ENCODE measurements around the gene TUBA1B. TPM values are rescaled to one million over a fixed set of nuclear protein-coding genes. Genes with fewer than 3 reads are reported as not detected.

Gene TUBA1B
- polyA plus RNA-seq, 3 donors from 2014 or later, result 477 to 869 (median 576) TPM

GRCh38 chr12:49092086-49092815, 38.9 kb downstream of the TUBA1B start:
- H3K9me3 Mint-ChIP-seq, result no peaks in the 10 kb centered on the region
- peaks cover 49 to 64% of the 10 kb centered on the region in 2 donors for H3K4me1 Mint-ChIP-seq
- H3K36me3 Mint-ChIP-seq, result peaks cover 0 to 15% (median 4%) of the 10 kb centered on the region in 3 donors
- no peak overlapping the region for H3K27ac Mint-ChIP-seq
- peak overlapping the region in 4 of 5 donors; percentile 10 to 53 (median 22) for H3K4me3 Mint-ChIP-seq
- peaks cover 25 to 52% (median 31%) of the 10 kb centered on the region in 3 donors for H3K27me3 Mint-ChIP-seq (ENCODE audit: low read depth in 3 of 3)
- no peak for DNase-seq

- Mint-ChIP-seq H3K36me3 (peaks cover 0 to 14% (median 4%) of the 10 kb centered on the region in 3 donors), H3K27me3 (ENCODE audit: low read depth in 3 of 3) (peaks cover 28 to 52% (median 28%) of the 10 kb centered on the region in 3 donors), H3K4me3 (peak overlapping the region in 2 of 5 donors; percentile 10 to 26), H3K9me3 (no peaks in the 10 kb centered on the region), H3K4me1 (peaks cover 49 to 64% of the 10 kb centered on the region in 2 donors), H3K27ac (no peak overlapping the region)
- DNase-seq, result no peak
Measured at GRCh38 chr12:49091836-49092085, 39.4 kb downstream of the TUBA1B start.

DNA sequence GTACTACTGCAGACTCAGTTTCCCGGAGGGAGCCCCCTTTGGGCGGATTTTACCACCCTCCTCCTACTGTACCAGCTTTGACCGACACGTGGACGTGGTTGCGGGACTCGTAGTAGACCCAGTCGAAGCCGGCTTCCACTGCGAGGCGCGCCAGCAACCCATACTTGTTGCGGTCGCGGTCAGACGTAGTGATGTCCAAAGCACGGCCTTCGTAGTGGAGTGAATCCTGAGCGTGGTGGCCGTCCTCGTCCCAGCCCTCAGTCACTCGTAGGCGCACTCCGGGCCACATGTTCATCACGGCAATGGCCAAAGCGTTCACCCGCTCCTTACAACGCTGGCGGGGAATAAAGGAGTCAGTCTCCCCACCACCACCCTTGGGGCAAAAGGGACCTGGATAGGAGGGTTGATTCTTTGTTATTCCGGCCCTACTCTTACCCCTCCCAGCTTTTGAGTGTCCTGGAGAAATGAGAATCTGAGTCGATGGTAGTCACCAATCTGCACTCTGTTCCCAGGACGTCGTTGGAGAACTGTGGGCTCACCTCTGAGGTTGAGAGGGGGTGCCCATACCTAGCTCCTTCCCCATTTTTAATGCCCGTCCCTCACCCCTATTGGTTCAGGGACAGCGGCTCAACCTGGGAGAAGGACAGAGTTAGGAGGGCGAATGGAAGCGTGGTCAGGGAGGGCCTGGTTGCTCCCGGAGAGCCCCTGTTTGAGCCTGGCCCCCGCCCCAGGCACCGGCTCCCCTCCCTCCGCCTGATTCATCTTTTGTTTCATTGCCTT, 39.9 kb downstream of the TUBA1B start:
- H3K27ac Mint-ChIP-seq, result no peak overlapping the region
- H3K36me3 Mint-ChIP-seq, result peaks cover 0 to 11% (median under 1%) of the 10 kb centered on the region in 3 donors
- no peaks in the 10 kb centered on the region for H3K9me3 Mint-ChIP-seq
- peak overlapping the region; percentile 15 to 66 (median 28) for H3K4me3 Mint-ChIP-seq
- DNase-seq, result no peak
- peaks cover 49 to 64% of the 10 kb centered on the region in 2 donors for H3K4me1 Mint-ChIP-seq
- peaks cover 28 to 52% (median 28%) of the 10 kb centered on the region in 3 donors for H3K27me3 Mint-ChIP-seq (ENCODE audit: low read depth in 3 of 3)

DNA sequence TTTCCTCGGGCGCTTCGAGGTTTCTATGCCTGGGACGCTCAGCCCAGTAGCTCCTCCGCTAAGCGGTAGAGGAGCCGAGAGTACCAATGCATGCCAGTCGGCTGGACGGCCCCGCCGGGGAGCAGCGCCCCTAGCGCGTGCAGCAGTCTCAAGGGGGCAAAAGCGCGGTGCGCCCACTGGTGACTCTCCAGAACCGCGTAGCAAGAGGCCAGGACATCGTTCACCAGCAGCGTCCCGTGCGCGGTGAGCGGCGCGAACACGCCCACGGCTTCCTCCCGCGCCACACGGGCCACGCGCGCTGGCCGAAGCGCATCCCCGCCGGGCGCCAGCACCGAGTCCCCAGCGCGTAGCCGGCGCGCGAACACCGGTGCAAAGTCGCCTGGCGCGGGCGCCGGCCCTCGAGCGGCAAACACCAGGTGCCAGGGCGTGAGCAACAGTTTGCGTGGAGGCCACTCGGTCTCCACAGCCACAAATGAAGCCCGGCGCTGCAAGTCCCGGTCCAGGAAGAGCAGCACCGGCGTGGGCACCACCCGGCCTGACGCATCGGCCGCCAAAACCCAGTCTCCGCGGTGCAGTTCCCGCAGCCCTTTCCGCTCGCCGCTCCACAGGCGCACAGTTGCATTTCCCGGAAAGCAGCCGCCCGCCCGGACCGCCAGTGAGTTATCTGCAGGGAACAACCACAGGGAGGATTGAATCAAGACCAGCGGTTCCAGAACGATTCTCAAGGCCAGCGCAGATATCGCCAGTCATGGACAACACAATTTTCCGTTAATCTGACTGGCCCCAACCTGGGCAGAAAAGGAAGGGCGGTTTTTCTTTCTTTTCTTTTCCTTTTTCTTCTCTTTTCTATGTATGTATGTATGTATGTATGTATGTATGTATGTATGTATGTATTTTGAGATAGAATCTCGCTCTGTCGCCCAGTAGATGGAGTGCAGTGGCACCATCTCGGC, 41.1 kb downstream of the TUBA1B start:
- Mint-ChIP-seq H3K9me3 (no peaks in the 10 kb centered on the region), H3K4me3 (peak overlapping the region; percentile 73 to 78 (median 76)), H3K36me3 (peaks cover 0 to 3% (median 3%) of the 10 kb centered on the region in 3 donors), H3K27me3 (ENCODE audit: low read depth in 3 of 3) (peaks cover 24 to 51% (median 27%) of the 10 kb centered on the region in 3 donors), H3K27ac (no peak overlapping the region), H3K4me1 (peaks cover 48 to 59% of the 10 kb centered on the region in 2 donors)
- DNase-seq, result peak in 2 of 3 donors; percentile 37 to 39

GRCh38 chr12:49088932-49089330, 42.3 kb downstream of the TUBA1B start:
- H3K27me3 Mint-ChIP-seq (ENCODE audit: low read depth in 3 of 3), result peaks cover 23 to 50% (median 25%) of the 10 kb centered on the region in 3 donors
- peaks cover 44 to 52% of the 10 kb centered on the region in 2 donors for H3K4me1 Mint-ChIP-seq

GRCh38 chr12:49088150-49088931, 42.9 kb downstream of the TUBA1B start:
- peaks cover 38 to 46% of the 10 kb centered on the region in 2 donors for H3K4me1 Mint-ChIP-seq
- peaks cover 0 to 3% (median 0%) of the 10 kb centered on the region in 3 donors for H3K36me3 Mint-ChIP-seq
- H3K27me3 Mint-ChIP-seq (ENCODE audit: low read depth in 3 of 3), result peaks cover 19 to 46% (median 21%) of the 10 kb centered on the region in 3 donors
- H3K9me3 Mint-ChIP-seq, result no peaks in the 10 kb centered on the region
- H3K27ac Mint-ChIP-seq, result peak overlapping the region in 4 of 6 donors; percentile 40 to 60 (median 44)
- DNase-seq, result peak; percentile 69 to 75 (median 73)
- peak overlapping the region; percentile 41 to 67 (median 56) for H3K4me3 Mint-ChIP-seq

More at GRCh38 chr12:49088932-49089330, 42.3 kb downstream of the TUBA1B start:
- Mint-ChIP-seq H3K9me3 (no peaks in the 10 kb centered on the region), H3K4me3 (peak overlapping the region in 4 of 5 donors; percentile 12 to 74 (median 60)), H3K27ac (peak overlapping the region in 1 of 6 donors; percentile 44), H3K36me3 (peaks cover 0 to 3% (median 0%) of the 10 kb centered on the region in 3 donors)
- no peak for DNase-seq

DNA sequence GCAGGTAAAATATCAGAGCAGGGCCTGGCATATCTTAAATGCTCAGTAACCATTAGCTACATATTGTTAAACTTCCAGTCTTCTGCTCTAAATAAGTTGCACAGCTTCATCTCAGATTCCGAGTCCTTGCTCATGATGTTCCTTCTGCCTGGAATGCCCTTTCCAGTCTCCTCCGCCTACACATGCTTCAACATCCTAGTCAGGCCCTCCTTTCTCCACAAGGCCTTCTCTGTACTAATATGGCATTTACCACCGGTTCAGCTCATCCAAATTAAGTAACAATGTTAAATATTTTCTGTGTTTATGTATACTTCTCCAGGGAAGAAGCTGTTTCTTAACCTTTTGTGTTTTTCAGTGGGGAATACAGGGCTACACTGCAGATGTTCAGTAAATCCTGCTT, 45.1 kb downstream of the TUBA1B start:
- H3K4me1 Mint-ChIP-seq, result peaks cover 28 to 30% of the 10 kb centered on the region in 2 donors
- H3K9me3 Mint-ChIP-seq, result no peaks in the 10 kb centered on the region
- DNase-seq, result no peak
- peaks cover 0 to 3% (median 0%) of the 10 kb centered on the region in 3 donors for H3K36me3 Mint-ChIP-seq
- H3K27ac Mint-ChIP-seq, result no peak overlapping the region
- peaks cover 14 to 28% (median 14%) of the 10 kb centered on the region in 3 donors for H3K27me3 Mint-ChIP-seq (ENCODE audit: low read depth in 3 of 3)
- H3K4me3 Mint-ChIP-seq, result no peak overlapping the region

GRCh38 chr12:49084438-49084837, 46.8 kb downstream of the TUBA1B start:
- Mint-ChIP-seq H3K27ac (no peak overlapping the region), H3K36me3 (peaks cover 0 to 3% (median 0%) of the 10 kb centered on the region in 3 donors), H3K4me3 (no peak overlapping the region), H3K4me1 (peaks cover 14 to 15% of the 10 kb centered on the region in 2 donors), H3K9me3 (no peaks in the 10 kb centered on the region), H3K27me3 (ENCODE audit: low read depth in 3 of 3) (peaks cover 3 to 21% (median 12%) of the 10 kb centered on the region in 3 donors)
- no peak for DNase-seq

DNA sequence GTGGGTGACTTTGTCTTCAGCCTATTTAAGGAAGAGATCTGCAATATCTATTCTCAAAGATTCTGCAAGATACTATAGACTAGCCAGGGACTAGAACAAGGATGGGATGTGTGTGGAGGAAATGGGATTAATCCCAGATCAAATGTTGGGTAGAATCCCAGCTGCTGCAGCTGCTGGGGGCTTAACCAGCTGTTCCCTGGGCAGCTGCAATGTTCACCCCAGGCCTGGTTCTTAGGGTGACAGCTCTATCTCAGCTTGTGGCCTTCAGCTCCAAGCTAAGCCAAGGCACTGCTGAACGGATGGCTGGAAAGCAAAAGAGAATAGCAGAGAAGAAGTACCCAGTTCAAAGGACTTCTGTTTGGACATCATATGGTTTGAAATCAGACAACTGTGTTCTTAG, 51.4 kb downstream of the TUBA1B start:
- Mint-ChIP-seq H3K27ac (no peak overlapping the region), H3K9me3 (no peaks in the 10 kb centered on the region), H3K27me3 (ENCODE audit: low read depth in 3 of 3) (peaks cover 2 to 7% (median 6%) of the 10 kb centered on the region in 3 donors), H3K36me3 (no peaks in the 10 kb centered on the region), H3K4me1 (no peaks in the 10 kb centered on the region), H3K4me3 (no peak overlapping the region)
- no peak for DNase-seq

Other genes starting within 250 kb of the TUBA1B start
- gene FKBP11, start 205.9 kb downstream of the TUBA1B start, polyA plus RNA-seq, result 100 to 1,000 TPM; 195 to 241 (median 226) TPM
- gene ARF3, start 173.9 kb downstream of the TUBA1B start, polyA plus RNA-seq, result 10 to 100 TPM; 31.2 to 40.7 (median 37.2) TPM
- under 1 TPM in 2 of 3 donors, not detected in 1; 0.45 to 0.68 TPM for gene WNT10B, start 159.7 kb downstream of the TUBA1B start, polyA plus RNA-seq
- 1 to 10 TPM in 1 of 3 donors, under 1 TPM in 1, not detected in 1; 0.86 to 1.2 TPM for gene WNT1, start 153.1 kb downstream of the TUBA1B start, polyA plus RNA-seq
- not detected for gene DDN, start 132.0 kb downstream of the TUBA1B start, polyA plus RNA-seq
- 10 to 100 TPM; 58.5 to 75.3 (median 69.1) TPM for gene PRKAG1, start 112.6 kb downstream of the TUBA1B start, polyA plus RNA-seq
- 10 to 100 TPM in 1 of 3 donors, 1 to 10 TPM in 2; 1.1 to 29.6 (median 3.8) TPM for gene KMT2D, start 70.6 kb downstream of the TUBA1B start, polyA plus RNA-seq
- 10 to 100 TPM; 11.0 to 22.5 (median 16.5) TPM for gene RHEBL1, start 61.4 kb downstream of the TUBA1B start, polyA plus RNA-seq
- not detected for gene DHH, start 36.6 kb downstream of the TUBA1B start, polyA plus RNA-seq
- 10 to 100 TPM; 15.9 to 46.0 (median 39.6) TPM for gene LMBR1L, start 20.5 kb downstream of the TUBA1B start, polyA plus RNA-seq
- gene TUBA1A, start 57.7 kb upstream of the TUBA1B start, polyA plus RNA-seq, result 100 to 1,000 TPM; 157 to 209 (median 206) TPM
- 10 to 100 TPM; 27.8 to 45.8 (median 42.1) TPM for gene TUBA1C, start 133.7 kb upstream of the TUBA1B start, polyA plus RNA-seq
- gene PRPH, start 163.8 kb upstream of the TUBA1B start, polyA plus RNA-seq, result not detected
- 1 to 10 TPM; 1.9 to 4.1 (median 2.6) TPM for gene TROAP, start 191.9 kb upstream of the TUBA1B start, polyA plus RNA-seq
- not detected for gene C1QL4, start 205.8 kb upstream of the TUBA1B start, polyA plus RNA-seq
- not detected for gene DNAJC22, start 215.5 kb upstream of the TUBA1B start, polyA plus RNA-seq
- gene SPATS2, start 236.1 kb upstream of the TUBA1B start, polyA plus RNA-seq, result 10 to 100 TPM in 1 of 3 donors, 1 to 10 TPM in 1, not detected in 1; 3.1 to 10.8 TPM

Data from immature natural killer cell (primary cell).